Measurements from ENCODE around the gene MMGT1. TPM values are rescaled to one million over a fixed set of nuclear protein-coding genes. Genes with fewer than 3 reads are reported as not detected.

The MMGT1 gene
- total RNA-seq, 2 donors from 2014 or later, result 4.6 to 13.2 TPM

- no peaks in the 10 kb centered on the region for H3K9me3 ChIP-seq
- TF ChIP-seq CTCF (IDR thresholded peaks at IDR 0.05) (no peak), POLR2A (IDR thresholded peaks at IDR 0.05) (no peak)
- no peak for ATAC-seq
- peaks cover 4% of the 10 kb centered on the region for H3K4me1 ChIP-seq
- no peak for DNase-seq
- no peak overlapping the region for H3K27ac ChIP-seq
- no peaks in the 10 kb centered on the region for H3K27me3 ChIP-seq
- H3K36me3 ChIP-seq (replicated peaks in 1 of 2; ENCODE audit: insufficient read depth in 1 of 2, low read depth in 2 of 2), result no peaks in the 10 kb centered on the region
- intact Hi-C loops (cut with DNase I), result no loop called here
- no peak overlapping the region for H3K4me3 ChIP-seq
- WGBS, 2 donors, result 73 to 84% methylated on average over 4 of the region's 4 CpGs
Observed at GRCh38 chrX:135977611-135978010, 3.8 kb upstream of the MMGT1 start.

DNA sequence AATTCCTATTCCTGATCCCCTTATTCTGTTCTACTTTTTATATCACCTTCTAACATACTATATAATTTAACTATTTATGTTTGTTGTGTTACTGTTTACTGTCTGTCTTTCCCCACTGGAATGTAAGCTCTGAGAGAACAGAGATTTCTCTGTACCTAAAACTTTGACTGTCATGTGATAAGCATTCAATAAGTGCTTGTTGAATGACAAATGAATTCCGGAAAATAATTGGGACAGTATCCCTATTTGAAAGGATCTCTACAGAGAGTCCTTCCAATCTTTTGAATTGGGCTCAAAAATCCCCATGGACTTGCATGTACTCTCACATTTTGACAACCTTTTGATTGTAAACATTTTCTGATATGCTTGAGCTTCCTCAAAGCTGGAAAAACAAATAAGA lies 1.6 kb upstream of the MMGT1 start:
- intact Hi-C loops (cut with DNase I), result no loop called here
- Histone ChIP-seq H3K4me3 (no peak overlapping the region), H3K27ac (no peak overlapping the region), H3K4me1 (peaks cover 12% of the 10 kb centered on the region), H3K36me3 (replicated peaks in 1 of 2; ENCODE audit: insufficient read depth in 1 of 2, low read depth in 2 of 2) (no peaks in the 10 kb centered on the region), H3K9me3 (no peaks in the 10 kb centered on the region), H3K27me3 (no peaks in the 10 kb centered on the region)
- DNase-seq (no peak), ATAC-seq (no peak)
- WGBS, 2 donors, result 78 to 83% methylated on average over 1 of the region's 1 CpG
- TF ChIP-seq POLR2A (IDR thresholded peaks at IDR 0.05) (no peak), CTCF (IDR thresholded peaks at IDR 0.05) (no peak)

DNA sequence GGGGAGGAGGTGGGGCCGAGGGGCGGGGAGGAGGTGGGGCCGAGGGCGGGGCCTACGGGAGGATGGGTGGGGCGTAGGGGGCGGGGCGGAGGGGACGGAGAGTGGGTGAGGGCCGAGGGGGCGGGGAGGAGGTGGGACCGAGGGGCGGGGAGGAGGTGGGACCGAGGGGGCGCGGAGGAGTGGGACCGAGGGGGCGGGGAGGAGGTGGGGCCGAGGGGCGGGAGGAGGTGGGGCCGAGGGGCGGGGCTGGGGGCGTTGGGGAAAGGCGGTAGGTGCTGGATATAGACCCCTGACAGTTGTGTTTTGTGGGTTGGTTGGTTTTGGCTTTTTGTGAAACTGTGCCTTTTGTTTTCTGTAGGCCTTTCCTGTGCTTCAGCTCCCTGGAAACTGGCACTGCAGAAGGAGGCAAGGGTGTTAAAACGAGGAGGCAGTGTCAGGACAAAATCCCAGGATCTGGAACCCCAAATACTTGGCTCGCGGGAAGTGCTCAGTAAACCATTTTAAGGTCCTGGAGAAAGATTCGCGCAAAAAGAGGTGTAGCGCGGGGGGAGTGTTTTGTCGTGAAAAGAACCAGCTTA lies 580 bp upstream of the MMGT1 start:
- no peak for TF ChIP-seq POLR2A (IDR thresholded peaks at IDR 0.05)
- no peak for TF ChIP-seq CTCF (IDR thresholded peaks at IDR 0.05)
- H3K4me3 ChIP-seq, result no peak overlapping the region
- no peaks in the 10 kb centered on the region for H3K36me3 ChIP-seq (replicated peaks in 1 of 2; ENCODE audit: insufficient read depth in 1 of 2, low read depth in 2 of 2)
- H3K9me3 ChIP-seq, result no peaks in the 10 kb centered on the region
- peak overlapping the region; percentile 36 to 84 (median 66) for H3K27ac ChIP-seq
- no peaks in the 10 kb centered on the region for H3K27me3 ChIP-seq
- intact Hi-C loops (cut with DNase I), result no loop called here
- DNase-seq, result peak; percentile 77 to 84 (median 84)
- peaks cover 12% of the 10 kb centered on the region for H3K4me1 ChIP-seq
- WGBS, 2 donors, result 5 to 8% methylated on average over 9 to 14 of the region's 32 CpGs
- peak; percentile 78 for ATAC-seq

DNA sequence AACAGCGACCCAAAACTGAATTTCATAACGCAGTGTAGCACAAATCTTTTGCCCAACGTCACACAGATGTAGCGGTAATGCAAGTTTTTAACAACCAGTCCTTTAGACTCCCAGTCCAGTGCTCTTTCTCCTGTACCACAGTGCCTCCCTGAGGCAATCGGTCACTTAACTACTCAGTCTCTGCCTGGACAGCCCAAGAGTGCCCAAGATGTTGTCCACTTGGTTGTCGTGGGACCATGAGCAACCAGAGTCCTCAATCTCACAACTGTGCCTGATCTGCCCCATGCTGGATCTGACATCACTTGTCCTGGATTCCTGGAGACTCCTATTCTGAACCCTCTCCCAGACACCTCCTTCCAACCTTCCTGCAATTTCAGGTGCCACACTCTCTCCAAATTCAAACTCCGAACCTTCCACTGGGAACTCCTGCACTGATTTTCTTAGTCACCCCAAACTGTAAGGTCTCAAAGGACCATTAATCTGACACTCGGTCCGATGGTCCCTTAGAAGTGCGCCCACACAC lies 702 bp downstream of the MMGT1 start:
- Histone ChIP-seq H3K4me1 (peaks cover 12% of the 10 kb centered on the region), H3K9me3 (no peaks in the 10 kb centered on the region), H3K4me3 (peak overlapping the region; percentile 18 to 56), H3K27ac (peak overlapping the region; percentile 77 to 97 (median 90)), H3K27me3 (no peaks in the 10 kb centered on the region), H3K36me3 (replicated peaks in 1 of 2; ENCODE audit: insufficient read depth in 1 of 2, low read depth in 2 of 2) (no peaks in the 10 kb centered on the region)
- WGBS, 2 donors, result 0% methylated on average over 6 to 10 of the region's 10 CpGs
- ATAC-seq (peak; percentile 9), DNase-seq (peak; percentile 8 to 14 (median 10))
- no peak for TF ChIP-seq CTCF (IDR thresholded peaks at IDR 0.05)
- TF ChIP-seq POLR2A (IDR thresholded peaks at IDR 0.05), result no peak
- intact Hi-C loops (cut with DNase I), result no loop called here

DNA sequence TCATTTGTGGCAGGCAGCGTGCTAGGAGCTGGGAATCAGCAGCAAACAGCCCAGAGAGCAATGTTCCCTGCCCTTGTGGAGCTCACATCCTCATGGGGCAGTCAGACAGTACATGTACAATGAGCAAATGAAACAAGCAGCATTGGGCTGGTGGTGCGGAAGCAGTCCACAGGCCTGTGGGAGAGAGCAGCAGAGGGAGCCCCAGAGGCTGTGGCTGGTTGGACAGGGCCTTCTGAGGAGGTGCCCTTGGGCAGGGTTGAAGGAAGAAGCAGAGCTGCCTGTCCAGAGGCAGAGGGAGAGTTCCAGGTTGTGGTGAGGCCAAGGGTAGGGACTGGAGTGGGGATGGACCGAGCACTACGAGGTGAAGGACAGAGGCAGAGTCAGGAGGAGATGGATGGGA lies 22.5 kb downstream of the MMGT1 start:
- WGBS, 2 donors, result 71 to 86% methylated on average over 3 to 4 of the region's 4 CpGs

More for the DNA sequence above, 22.5 kb downstream of the MMGT1 start:
- no peak for TF ChIP-seq CTCF (IDR thresholded peaks at IDR 0.05)
- TF ChIP-seq POLR2A (IDR thresholded peaks at IDR 0.05), result no peak
- DNase-seq (no peak), ATAC-seq (no peak)
- Histone ChIP-seq H3K4me3 (no peak overlapping the region), H3K27ac (no peak overlapping the region), H3K27me3 (no peaks in the 10 kb centered on the region), H3K4me1 (no peaks in the 10 kb centered on the region), H3K36me3 (replicated peaks in 1 of 2; ENCODE audit: insufficient read depth in 1 of 2, low read depth in 2 of 2) (no peaks in the 10 kb centered on the region), H3K9me3 (no peaks in the 10 kb centered on the region)
- intact Hi-C loops (cut with DNase I), result no loop called here
